BE2C (cell line): ENCODE data around the gene DEDD2. TPM values are rescaled to one million over a fixed set of nuclear protein-coding genes. Genes with fewer than 3 reads are reported as not detected.
"Not testable (repeated sequence)": the region's sequence is repeated elsewhere in the genome, so short reads cannot be mapped to it uniquely, and the experiment has no call there.

Source experiments
- DNase-seq: peaks from one replicate; pipeline ENCODE4 v3.0.0-alpha.2; 2020
- H3K27me3 ChIP-seq: fragments of 250-450 bp; sonication (Bioruptor Pico); 2 replicates; pipeline ENCODE4 v1.5.1; 2020; ENCODE audit warnings: mild to moderate bottlenecking
- H3K36me3 ChIP-seq: fragments of 250-450 bp; sonication (Bioruptor Pico); 2 replicates; pipeline ENCODE4 v1.5.1; 2020; ENCODE audit warnings: mild to moderate bottlenecking
- H3K4me1 ChIP-seq: fragments of 250-450 bp; sonication (Bioruptor Pico); 2 replicates; pipeline ENCODE4 v1.5.1; 2020
- H3K4me3 ChIP-seq: 2 replicates; pipeline ENCODE4 v1.5.1; 2011; ENCODE audit warnings: low read depth, low read length
- H3K9me3 ChIP-seq: fragments of 250-450 bp; sonication (Bioruptor Pico); 2 replicates; pipeline ENCODE4 v1.5.1; 2020
- CTCF ChIP-seq: IDR thresholded peaks from 2 replicates; pipeline ENCODE4 v1.5.1; 2012; ENCODE audit warnings: mild to moderate bottlenecking, low read depth, low read length
- polyA plus RNA-seq: library from polyadenylated mRNA; unstranded; fragments of >200 nt; gene quantifications from one replicate; pipeline ENCODE4 v1.2.1, GENCODE V29; 2012; ENCODE audit warnings: low read depth, missing spikeins; ENCODE audit not compliant: insufficient read length, insufficient read depth

The DEDD2 gene
- polyA plus RNA-seq: 43.1 TPM

GRCh38 chr19:42217520-42218437, at the start of gene DEDD2:
Gene DEDD2 (minus strand): TSS chr19:42217677. CDS start chr19:42217007, 670 bp downstream.
- Histone ChIP-seq H3K9me3 (no peaks in the 10 kb centered on the region), H3K27me3 (no peaks in the 10 kb centered on the region), H3K4me3 (peak within 1 kb of the TSS; percentile 93), H3K4me1 (peaks cover 9% of the 10 kb centered on the region), H3K36me3 (peaks cover 13% of the 10 kb centered on the region)
- TF ChIP-seq CTCF: no peak
- DNase-seq: peak; percentile 96

GRCh38 chr19:42266928-42267603, 49.6 kb upstream of the DEDD2 start:
- H3K4me3 ChIP-seq: peak overlapping the region; percentile 86

GRCh38 chr19:42266105-42266504, 48.6 kb upstream of the DEDD2 start:
- not testable (repeated sequence) for H3K27me3 ChIP-seq, H3K4me1 ChIP-seq, H3K4me3 ChIP-seq

More at GRCh38 chr19:42266928-42267603, 49.6 kb upstream of the DEDD2 start:
- H3K9me3 ChIP-seq, H3K27me3 ChIP-seq, H3K4me1 ChIP-seq, DNase-seq, H3K36me3 ChIP-seq: not testable (repeated sequence)

GRCh38 chr19:42261763-42262162, 44.3 kb upstream of the DEDD2 start:
- no peak for TF ChIP-seq CTCF
- no peaks in the 10 kb centered on the region for H3K36me3 ChIP-seq
- H3K27me3 ChIP-seq: no peaks in the 10 kb centered on the region
- H3K4me1 ChIP-seq: no peaks in the 10 kb centered on the region
- H3K4me3 ChIP-seq: no peak overlapping the region
- H3K9me3 ChIP-seq: no peaks in the 10 kb centered on the region
- no peak for DNase-seq

More at GRCh38 chr19:42266105-42266504, 48.6 kb upstream of the DEDD2 start:
- not testable (repeated sequence) for H3K36me3 ChIP-seq, H3K9me3 ChIP-seq, DNase-seq

GRCh38 chr19:42257842-42258241, 40.4 kb upstream of the DEDD2 start:
- not testable (repeated sequence) for H3K27me3 ChIP-seq, H3K4me3 ChIP-seq, H3K36me3 ChIP-seq, DNase-seq, H3K4me1 ChIP-seq, H3K9me3 ChIP-seq

- peak overlapping the region; percentile 70 for H3K4me3 ChIP-seq
- peaks cover 7% of the 10 kb centered on the region for H3K4me1 ChIP-seq
- TF ChIP-seq CTCF: no peak
- H3K9me3 ChIP-seq: no peaks in the 10 kb centered on the region
- peak; percentile 72 for DNase-seq
- H3K27me3 ChIP-seq: no peaks in the 10 kb centered on the region
- H3K36me3 ChIP-seq: peaks cover 4% of the 10 kb centered on the region; the same call in 1 of the 2 replicates
These were observed 38.6 kb upstream of the DEDD2 start for GRCh38 chr19:42255766-42256745.
